ENCODE data around the gene TFDP1.
"Not testable (repeated sequence)": the region's sequence is repeated elsewhere in the genome, so short reads cannot be mapped to it uniquely, and the experiment has no call there.

Gene TFDP1

DNA sequence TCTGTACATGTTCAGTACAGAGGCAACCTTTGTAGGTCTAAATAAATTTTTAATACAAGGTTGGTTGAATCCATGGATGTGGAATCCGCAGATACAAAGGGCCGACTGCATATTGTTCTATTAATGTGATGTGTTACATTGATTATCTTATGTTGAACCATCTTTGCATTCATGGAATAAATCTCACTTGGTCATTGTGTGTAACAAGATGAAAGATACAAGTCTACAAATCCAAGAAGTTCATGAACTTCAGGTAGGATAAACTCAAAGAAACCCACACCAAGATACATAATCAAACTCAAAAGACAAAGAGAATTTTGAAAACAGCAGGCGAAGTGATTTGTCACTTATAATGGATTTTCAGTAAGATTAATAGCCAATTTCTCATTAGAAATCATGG is 8.0 kb upstream of the TFDP1 start:
- no peak for DNase-seq

DNA sequence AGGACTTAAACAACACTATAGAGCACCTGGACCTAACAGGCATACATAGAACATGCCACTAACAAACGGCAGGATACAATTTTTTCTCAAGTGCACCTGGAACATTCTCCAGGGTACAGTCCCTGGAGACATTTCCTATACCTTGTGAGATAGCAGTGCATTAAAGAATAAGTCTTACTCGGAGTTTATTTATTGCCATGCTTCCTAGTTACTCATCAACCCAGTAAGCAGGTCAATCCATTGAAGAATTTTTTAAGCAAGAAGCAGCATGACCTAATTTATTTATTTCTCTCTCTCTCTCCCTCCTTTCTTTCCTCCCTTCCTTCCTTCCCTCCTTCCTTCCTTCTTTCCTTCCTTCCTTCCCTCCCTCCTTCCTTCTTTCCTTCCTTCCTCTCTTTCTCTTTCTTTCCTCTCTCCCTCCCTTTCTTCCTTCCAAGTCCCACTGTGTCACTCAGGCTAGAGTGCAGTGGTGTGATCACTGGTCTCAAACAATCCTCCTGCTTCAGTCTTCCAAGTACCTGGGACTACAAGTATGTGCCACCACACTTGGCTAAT is 6.6 kb upstream of the TFDP1 start:
- DNase-seq, result no peak

DNA sequence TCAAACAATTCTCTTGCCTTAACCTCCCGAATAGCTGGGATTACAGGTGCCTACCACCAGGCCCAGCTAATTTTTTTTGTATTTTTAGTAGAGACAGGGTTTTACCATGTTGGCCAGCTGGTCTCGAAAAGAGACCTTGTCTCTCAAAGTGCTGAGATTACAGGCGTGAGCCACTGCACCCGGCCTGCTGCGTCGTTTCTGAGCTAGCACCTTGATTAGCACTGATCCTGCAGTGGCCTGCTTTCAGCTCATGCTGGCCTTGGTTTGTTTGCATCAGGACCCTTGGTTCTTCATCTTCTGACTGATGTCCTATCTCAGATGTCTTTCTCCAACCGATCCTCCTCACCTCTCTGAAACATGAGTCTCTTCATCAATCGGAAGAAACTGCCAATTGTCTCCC is 4.9 kb upstream of the TFDP1 start:
- no peak for DNase-seq

DNA sequence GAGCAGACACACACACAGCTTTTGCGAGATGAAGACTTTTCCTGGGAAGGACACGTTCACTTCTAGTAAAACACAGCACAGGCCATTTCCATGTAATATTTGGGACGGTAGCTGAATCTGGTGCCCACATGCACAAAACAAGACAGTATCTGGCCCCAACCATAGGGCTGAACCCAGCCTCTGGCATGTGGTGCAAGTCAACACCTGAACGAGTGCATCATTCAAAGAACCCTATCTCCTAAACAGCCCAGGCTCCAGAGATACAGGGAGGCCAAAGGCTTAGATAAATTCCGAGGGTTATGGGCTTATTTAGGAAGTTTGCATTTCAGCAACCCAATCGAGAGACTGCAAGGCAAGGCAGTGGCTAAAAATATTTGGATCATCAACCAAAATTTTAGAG is 2.7 kb upstream of the TFDP1 start:
- no peak for DNase-seq

DNA sequence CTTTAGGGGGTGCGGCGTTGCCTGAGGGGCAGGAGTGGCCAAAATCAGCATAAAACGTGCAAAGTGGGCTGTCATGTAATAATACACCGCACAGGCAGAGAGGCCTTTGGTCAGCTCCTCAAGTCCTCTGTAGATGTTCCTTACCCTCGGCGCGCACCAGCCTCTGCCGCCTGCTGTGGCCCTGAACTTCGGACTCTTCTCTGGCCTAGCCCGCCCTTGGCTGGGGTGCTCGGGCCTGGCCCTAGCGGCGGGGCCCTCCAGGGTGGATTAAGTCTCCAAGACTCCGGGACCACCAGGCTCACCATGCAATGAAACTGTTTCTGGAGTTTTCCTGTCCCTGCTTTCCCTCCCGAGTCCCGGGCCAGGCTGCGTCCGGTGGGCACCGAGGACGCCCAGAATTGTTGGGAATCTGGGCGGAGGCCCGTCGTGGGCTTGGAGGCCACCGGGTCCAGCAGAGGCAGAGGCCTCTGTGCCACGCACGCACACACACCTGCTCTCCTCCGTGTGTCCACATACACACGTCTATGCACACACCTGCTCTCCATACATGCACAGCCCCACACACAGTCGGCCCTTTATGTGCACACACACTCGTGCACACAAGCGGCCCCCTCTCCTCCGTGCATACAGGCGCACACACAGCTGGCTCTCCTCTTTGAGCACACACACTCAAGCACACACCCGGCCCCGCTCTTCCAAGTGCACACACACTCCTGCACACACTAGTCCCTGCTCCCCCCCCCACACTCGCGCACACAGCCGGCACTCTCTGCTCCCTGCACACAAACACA is 1.5 kb upstream of the TFDP1 start:
- DNase-seq, result no peak

DNA sequence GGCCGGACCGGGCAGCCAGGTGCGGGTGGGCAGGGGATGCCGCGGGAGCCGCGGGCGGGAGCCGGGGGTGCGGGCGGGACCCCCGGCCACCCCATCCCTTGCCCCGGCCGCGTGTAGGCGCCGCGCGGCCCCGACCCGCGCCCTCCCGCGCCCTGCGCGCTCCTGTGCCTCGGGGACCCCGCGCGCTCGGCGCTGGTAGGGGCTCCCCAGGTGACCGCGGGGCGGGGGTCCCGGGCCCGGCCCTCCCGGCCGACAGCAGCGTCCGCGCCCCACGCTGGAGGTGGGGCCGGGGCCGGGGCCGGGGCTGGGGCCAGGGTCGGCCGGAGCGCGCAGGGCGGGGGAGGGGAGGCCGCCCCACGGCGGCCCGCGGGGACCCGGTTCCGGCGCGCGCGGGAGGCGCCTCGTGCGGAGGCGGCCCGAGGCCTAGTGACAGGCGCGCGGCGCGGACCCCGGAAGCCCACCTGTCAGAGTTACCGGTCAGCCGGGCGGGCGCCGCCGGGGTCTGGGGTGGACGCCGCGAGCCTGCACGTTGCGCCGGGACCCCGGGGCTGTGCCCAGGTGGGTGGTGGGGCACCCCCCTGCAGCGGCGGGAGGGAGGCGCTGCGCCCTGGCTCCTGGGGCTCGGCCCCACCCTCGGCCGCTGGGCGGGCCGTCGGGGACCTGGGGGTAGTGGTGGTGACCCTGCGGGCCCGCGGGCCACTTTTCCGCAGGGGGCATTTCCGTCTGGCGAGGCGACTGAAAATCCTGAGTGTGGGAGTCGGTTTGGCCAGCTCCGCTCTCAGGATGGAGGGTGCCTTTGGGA is 518 bp downstream of the TFDP1 start:
- no peak for DNase-seq

DNA sequence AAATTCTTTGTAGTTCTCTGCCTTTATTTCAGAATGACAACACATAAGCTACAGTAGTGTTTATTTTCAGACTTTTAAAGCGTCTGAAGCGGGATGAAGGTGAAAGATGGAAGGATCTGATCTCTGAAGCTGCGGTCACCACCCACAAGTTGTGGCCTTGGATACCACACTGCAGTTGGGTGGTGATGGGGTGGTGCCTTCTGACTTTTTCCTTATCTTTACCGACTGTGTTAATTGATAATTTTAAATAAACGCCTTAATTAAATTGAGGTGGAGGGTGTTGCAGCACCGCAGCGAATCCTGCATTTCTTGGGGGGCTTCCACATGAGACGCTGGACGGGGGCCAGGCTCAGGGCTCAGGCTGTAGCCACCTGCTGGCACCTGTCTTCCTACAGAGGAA is 1.3 kb downstream of the TFDP1 start:
- no peak for DNase-seq

DNA sequence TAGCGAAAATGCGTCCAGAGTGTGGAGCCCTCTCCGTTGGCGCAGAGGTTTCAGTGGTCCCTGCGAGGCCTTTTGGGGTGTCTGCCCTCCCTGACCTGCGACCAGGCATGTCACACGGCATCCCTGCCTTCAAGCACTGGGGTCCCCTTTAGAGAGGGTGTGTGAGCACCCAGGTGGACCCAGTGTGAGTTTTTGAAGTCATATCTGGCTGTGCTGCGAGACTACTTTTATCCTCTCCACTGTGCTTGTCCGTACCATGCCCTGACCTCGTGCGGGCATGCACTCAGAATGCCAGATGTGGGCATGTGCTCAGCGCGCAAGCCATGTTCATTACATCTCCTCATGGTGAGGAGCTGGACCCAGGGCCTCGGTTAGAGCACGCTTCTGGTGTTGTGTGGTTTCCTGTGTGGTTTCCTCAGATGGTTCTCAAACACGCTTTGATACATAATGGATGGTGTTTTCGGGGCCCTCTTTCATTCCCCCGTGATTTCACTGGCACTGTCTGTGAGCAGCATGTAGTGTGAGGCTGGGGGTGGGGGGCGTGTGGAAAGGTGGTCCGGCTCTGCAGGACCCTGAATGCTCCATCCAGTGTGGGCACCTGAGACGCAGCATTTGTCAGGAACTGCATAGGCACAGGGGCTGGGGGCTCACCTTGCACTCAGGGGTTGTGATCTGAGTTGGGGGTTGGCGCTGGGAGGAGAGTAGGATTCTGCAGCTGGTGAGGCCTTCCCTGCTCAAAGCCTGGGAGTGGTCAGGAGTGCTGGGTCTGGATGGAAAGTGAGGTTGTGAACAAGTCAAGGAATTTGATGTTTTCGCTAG is 2.3 kb downstream of the TFDP1 start:
- DNase-seq, result no peak

DNA sequence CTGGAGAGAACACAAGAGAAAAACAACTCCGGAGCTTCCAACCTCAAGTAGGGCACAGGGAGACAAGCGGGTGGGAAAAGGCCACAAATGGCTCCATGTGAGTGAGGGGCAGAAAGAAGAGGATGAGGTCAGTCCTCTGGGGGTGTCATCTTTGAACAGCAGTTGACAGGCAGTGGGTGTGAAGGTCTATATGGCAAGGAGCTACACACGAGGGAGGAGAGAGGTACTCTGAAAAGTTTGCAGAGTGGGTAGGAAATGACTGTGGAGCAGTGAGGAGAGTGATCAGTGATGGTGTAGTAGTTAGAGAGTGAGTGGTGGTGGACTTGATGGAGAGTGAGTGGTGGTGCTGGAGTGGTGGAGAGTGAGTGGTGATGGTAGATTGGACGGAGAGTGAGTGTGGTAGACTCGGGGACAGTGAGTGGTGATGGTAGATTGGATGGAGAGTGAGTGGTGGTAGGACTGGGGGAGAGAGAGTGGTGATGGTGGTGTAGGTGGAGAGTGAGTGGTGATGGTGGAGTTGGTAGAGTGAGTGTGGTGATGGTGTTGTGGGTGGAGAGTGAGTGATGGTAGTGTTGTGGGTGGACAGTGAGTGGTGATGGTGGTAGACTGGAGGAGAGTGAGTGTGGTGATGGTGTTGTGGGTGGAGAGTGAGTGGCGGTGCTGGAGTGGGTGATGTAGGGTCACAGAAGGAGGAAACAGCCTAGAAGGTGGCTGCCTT is 4.0 kb downstream of the TFDP1 start:
- no peak for DNase-seq

DNA sequence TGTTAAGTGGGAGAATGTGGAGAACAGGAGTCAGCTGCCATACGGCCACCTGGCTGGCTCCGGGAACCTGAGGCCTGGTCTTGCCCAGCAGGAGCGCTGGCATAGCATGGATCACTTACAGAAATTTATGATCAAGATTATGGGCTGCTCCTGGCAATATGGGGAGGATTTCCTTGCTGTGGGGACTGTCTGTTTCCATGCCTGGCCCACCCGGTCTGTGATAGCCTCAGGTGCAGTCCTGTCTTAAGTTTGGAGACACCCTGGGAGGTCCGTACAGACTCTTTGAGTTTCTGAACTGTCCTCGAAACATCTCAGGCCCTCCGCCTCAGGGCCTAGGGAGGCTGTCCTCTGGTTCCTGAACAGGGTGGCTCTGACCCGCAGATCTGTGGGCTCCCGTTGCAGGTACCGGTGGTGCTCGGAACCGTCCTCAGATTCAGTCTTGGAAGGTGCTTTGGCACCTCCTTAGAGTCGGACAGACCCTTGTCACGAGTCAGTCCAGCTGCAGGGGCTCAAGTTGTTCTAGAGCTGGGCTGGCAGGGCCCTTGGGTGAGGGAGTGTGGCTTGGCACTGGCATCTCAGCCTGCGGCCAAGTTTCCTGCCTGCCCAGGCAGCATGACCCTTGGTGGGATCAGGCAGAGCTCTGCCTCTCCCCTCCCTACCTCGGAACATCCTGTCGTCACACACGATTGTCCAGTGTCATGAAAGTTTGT is 4.9 kb downstream of the TFDP1 start:
- no peak for DNase-seq

DNA sequence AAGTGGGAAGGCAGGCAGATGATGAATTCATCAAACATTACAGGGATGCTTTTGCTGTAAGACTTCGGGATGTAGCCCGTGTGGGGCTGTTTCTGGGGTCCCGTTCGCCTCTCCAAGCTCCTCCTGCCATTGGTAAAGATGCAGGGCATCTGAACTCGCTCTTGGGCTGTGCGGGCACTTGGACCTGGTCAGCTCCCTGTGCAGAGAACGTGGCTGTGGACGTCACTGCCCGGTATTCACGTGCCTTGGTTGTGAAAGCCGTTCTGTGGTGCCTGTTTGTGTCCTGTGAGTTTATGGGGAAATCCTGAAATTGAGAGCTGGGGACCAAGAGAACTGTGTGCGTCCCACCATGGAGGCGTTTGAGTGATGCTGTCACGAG is 5.4 kb downstream of the TFDP1 start:
- no peak for DNase-seq

DNA sequence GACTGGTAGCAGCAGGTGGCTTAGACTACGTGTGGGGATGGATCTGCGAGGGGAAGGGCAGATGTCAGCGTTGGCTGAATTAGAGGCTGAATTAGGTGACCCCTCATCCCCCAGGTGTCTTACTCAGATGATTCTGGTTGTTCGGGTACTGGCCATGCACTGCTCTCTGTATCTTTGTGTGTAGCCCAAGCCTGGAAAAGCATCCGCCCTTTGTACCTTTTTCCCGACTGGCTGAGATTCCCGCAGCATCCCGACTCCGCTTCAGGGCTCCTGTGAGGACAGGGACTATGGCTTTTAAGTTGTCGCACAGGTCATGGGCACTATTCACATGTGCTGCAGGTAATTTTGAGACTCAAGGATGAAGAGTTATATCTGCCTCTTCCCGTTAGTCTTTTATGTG is 7.2 kb downstream of the TFDP1 start:
- no peak for DNase-seq

DNA sequence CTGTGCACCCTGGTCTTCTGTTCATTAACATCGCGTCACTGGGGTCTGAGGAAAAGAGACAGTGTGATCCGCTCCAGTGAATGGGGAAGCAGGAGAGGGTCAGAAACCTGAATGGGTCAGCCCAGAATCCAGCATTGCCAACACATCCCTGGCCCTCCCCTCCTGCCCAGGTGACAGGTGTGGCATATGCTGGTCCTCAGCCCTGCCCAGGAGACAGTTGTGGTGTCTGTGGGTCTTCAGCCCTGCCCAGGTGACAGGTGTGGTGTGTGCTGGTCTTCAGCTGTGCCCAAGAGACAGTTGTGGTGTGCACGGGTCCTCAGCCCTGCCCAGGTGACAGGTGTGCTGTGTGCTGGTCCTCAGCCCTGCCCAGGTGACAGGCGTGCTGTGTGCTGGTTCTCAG is 8.0 kb downstream of the TFDP1 start:
- no peak for DNase-seq

DNA sequence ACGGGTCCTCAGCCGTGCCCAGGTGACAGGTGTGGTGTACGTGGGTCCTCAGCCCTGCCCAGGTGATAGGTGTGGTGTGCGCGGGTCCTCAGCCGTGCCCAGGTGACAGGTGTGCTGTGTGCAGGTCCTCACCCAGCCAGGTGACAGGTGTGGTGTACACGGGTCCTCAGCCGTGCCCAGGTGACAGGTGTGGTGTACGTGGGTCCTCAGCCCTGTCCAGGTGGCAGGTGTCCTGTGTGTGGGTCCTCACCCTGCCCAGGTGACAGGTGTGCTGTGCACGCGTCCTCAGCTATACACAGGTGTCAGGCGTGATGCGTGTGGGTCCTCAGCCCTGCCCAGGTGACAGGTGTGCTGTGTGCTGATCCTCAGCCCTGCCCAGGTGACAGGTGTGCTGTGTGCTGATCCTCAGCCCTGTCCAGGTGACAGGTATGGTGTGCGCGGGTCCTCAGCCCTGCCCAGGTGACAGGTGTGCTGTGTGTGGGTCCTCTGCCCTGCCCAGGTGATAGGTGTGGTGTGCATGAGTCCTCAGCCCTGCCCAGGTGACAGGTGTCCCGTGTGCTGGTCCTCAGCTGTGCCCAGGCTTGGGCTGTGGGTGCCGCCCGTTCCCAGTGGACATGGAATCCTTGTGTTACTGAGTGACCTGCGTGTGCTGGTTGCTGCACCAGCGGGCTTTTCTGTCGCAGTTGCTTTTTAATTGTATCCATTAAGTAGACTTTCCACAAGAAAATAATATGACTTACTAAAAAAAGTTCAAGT is 9.7 kb downstream of the TFDP1 start:
- DNase-seq, result not testable (repeated sequence)

DNA sequence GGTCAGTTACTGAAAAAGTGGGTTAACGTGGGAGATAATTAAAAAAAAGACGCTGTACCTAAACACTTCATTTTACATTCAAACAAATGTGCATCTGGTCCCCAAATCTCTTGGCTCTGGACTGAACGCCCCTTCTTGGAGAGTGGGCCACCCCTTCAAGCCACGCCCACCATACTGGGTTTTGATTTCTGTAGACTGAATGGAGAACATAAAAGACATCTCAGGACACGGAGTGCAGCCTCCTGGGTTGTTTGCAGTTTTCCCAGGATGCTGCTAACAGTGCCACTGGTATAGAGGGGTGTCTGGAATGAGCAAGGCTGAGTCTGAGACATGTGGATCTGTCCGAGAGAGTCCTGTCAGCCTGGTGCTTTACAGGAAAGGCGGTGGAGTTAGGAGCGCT is 10.6 kb downstream of the TFDP1 start:
- DNase-seq, result no peak

DNA sequence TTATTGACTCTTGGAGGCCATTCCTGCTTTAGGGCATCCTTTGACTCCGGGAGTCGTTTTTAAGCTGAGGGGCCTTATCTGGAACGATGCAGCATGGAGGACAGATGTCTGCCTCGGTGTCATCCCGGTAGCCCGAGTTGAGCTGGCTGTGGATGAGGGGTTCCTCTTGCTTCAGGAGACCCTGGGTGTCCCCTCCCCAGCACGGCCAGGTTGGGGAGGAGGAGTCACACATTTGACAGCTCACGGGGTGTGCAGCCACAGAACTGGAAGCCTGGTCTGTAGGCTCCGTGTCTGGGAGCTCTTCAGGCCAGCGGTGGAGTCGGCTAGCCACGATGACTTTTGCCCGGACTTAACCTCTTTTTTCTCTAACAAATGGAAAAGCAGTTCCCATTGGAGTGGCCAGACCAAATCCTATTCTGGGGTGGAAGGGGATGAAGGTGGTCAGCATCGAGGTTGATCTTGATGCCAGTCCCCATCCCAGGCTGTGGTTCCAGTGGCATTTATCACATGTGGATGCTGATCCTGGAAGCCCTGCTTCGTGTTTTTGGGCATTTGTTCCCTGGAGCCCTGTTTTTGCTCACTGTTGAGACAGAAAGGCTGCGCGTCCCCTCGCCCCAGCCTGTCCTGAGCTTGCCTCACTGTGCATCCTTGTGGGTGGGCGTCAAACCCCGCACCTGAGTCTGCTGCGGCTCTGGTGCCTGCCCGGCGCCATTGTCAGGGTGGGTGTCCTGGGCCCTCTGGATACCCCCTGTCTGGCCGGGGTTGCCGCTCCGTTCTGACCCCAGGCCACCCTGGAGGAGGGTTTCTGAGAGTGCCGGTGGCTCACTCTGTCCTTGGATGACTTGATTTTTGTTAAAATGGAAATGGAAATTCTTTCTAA is 12.0 kb downstream of the TFDP1 start:
- no peak for DNase-seq

DNA sequence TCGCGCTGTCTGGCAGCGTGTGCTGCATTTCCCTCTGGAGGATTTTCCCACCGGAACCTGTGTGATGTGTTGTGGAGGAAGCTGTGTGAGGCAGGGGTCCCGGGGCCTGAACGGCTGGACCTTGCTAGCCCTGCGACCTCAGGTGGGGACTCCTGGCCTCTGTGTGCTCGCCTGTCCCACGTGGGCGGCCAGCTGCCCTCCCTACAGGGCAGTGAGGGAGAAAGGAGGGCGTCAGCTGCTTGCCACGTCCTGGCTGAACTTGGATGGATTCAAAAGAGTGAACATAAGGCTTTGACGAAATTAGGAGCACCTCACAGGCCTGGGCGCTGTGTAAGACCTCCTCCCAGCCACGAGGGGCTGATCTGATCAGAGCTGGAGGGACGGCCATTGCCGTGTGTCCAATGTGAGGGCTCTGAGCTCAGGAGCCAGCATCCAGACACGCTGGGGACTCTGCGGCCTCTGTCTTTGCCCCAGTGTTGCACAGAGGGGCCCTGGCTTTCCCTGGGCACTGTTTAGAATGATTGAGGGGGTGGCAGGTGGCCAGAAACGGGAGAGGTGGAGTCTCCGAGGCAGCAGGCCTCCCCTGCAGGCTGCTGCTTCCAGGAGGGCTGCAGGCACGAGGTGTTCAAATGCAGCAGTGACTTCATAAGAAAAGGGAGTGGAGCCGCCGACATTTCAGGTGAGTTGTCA is 13.0 kb downstream of the TFDP1 start:
- DNase-seq, result no peak

DNA sequence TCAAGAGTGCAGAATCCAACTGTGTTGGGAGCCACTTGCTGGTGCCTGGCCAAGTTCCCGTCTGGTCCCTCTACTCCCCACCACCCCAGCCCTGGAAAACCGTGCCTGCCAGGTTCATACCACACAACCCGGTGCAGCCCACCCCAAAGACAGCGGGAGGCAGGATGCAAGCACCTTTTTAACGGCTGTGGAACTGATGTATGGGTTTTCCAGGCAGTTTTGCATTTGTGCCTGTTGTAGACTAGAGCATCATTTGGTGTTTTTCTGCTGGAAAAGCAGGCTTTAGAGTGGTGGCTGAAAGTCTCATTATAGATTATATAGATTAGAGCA is 13.5 kb downstream of the TFDP1 start:
- no peak for DNase-seq

DNA sequence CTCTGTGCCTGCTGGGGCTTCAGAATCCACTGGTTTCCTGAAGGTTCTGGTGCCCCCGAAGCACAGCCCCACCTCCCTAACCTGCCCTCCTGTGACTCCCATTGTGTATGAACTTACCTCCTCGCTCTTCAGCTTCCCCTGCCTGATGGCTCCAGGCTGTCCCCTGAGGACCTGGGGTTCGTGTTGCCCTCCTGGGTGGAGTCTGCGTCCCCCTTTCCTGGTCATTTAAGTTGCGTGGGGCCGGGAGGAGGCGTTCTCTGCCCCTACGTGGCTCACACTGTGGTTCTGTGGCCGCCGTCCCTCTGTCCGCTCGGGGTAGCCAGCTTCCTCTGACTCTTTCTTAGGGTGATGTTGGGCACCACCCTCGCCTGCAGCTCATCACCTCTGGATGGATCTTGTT is 13.9 kb downstream of the TFDP1 start:
- no peak for DNase-seq

DNA sequence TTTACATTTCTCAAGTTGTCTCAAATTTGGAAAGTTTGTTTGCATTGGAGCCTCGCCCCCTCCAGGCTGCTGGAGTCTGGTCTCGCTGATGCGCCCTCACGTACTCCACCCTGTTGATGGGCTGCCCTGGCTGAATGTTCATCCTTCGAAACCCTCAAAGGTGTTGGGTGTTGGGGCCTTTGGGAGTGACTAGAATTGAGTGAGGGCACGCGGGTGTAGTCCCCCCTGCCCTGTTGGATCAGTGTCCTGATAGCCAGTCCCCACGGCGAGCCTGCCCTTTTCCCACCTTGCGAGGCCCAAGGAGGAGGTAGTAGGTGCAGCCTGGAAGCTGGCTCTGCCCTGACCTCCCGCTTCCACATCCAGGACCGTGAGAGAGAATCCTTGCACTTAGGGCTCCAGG is 14.8 kb downstream of the TFDP1 start:
- DNase-seq, result no peak

All from SIG-M5 (cell line).